HG03025 (cell line): ENCODE measurements around the gene ZNF683.
"Not testable (repeated sequence)": the region's sequence is repeated elsewhere in the genome, so short reads cannot be mapped to it uniquely, and the experiment has no call there.

Experiments
- ATAC-seq: cut with Tn5 transposase; IDR thresholded peaks from one replicate; pipeline ENCODE4 v1.9.1; 2021; ENCODE audit warnings: mild to moderate bottlenecking, moderate library complexity; ENCODE audit not compliant: unreplicated experiment, low FRiP score

The ZNF683 gene

DNA sequence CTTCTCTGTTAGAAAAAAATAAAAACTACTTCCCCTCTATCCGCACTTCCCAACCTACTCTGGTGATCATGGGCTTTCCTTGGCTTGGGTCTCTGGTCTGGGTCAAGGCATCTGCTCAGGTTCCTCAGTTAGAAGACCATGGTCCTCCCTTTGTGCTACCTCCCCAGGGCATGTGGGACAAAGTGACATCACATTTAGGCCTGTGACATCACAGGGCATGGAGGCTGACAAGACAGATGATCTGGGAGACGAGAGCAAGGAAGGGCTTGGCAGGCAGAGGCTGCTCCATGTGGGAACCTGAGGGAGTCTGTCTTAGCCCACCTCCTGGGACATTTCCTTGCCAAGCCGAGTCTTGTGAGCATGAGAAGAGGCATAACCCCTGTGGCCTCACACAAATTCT is at the start of gene ZNF683:
ZNF683 (minus strand) TSS at position 140 of the 400 bp plus-strand sequence. CDS start 4,179 bp downstream, outside the sequence.
- ATAC-seq: not testable (repeated sequence)

DNA sequence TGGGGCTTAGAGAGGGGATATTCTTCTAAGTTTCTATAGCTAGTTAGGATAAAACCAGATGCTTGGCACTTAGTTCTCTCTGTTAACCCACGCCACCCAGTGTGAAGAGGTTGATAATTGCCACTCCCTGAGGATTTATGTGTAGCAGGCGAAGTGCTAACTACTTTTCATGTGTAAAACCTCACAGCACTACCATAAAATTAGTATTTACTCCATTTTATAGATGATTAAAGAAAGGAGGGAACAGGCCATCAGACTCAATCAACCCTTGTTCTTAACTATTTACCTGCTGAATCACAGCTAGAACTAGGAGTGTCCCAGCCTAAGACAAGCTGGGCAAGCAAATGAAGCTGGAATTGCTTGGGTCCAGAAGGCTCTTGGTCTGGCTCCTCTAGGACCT is 46.9 kb upstream of the ZNF683 start:
- no peak for ATAC-seq

DNA sequence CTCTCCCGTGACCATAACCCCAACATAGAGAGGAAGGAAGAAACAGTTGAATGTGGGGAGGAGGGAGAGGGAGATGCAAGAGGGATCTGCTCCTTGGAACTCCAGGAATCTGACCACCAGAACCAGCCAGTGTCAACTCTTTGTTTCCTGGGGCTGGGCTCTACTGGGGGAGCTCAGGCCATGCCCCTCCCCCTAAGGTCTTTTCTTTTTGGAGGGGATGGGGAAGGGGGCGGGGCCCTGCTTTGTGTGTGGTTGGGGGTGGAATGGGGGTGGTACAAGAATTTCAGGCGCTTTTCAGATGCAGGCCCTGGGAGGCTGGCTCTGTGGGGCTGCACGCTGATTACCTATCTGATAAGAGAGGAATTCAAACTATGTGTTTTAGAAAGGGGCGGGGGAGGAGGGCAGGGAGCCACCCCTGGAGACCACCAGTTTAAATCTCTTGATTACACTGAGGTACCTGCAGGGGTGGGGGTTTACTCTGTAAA is 46.4 kb upstream of the ZNF683 start:
- no peak for ATAC-seq

DNA sequence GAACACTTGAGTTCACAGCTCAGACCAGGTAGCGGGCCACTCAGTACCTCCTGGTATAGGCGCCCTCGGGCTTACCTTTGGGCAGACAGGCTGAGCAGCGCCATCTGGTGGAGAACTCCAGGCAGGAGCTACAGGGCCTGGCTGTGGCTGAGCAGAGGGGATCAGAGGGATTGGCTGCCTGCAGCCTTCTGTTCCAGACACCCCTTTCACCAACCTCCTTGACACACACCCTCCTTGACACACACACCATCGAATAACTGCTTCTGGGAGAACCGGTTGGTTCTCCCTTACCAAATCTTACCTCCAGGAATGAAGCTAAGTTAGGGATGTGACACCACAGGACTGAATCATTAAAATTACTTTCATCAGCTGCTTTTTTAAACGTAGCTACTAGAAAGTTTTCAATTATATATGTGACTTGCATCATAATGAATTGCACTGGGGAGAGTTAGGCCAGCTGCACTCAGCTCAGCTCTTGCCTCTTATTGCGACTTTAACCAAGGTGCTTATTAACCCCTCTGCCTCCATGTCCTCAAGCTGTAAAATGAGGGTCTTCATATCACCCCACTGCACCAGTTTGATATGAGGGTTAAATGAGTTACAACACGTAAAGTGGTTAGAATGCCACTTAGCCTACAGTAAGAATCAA is 44.7 kb upstream of the ZNF683 start:
- no peak for ATAC-seq

DNA sequence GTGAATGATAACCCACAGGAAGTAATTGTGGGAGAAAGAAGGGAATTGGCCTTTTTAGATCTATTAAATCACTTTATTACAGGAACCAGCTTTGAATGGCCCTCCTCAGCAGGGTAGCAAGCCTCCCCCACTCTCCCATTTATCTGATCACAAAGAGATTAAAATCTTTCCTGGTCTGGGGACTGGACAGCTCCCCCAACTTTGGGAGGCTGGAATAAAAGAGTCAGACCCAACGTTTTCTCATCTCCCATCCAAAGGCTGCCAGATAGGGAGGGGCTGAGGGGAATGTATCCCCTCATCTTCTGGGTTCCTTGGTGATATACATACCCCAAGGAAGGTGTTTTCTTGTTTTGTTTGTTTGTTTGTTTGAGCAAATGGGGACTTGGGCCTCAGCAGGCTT is 40.5 kb upstream of the ZNF683 start:
- no peak for ATAC-seq

DNA sequence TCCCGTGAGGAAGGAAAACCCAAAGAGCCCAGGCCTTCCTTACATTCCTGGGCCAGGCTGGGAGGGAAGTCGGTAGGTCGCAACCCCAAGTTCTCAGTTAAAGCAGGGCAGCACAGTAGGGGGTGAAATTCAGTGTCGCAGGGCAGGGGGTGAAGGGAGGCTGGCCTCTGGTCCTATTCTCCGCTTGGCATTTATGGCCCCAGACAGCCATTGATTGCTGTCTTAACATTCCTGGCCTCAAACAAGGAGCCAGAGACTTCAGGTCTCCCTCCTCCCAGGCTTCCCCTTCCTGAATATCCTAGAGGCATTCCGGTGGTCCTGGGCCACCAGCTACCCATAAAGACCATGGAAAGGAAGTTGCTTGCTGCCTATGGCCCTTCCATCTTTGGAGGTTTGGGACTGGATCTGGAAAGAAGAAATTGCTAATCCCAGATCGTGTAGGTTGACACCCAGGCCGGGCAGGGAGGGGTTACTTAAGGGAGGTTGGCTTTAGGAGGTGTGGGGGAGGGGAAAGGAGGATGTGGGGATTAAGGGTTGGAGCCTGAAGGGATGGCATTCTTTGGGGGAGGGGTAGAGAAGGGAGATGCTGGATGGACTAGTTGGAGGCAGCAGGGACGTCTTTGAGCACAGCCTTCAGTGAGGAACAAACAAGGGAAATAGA is 39.8 kb upstream of the ZNF683 start:
- ATAC-seq: no peak

DNA sequence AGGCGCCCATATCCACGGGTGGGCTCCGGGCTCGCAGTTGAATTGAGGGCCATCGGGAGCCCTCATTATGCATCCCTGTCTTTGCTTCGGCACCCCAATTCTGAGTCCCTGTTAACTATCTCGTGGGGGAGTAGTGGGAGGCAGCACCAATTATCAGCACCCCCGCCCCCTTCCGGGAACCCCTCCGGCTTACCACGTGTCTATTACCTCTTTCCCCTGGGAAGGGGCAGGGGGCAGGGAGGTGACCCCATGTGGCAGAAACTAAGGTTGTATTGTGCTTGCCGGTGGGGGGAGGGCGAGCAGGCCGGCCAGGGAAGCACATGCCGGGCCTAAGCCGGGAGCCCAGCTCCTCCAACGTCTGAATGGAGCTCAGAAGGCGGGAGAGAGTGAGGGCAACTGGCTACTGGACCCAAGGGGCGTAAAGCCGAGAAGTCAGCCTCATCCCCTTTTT is 39.1 kb upstream of the ZNF683 start:
- no peak for ATAC-seq

DNA sequence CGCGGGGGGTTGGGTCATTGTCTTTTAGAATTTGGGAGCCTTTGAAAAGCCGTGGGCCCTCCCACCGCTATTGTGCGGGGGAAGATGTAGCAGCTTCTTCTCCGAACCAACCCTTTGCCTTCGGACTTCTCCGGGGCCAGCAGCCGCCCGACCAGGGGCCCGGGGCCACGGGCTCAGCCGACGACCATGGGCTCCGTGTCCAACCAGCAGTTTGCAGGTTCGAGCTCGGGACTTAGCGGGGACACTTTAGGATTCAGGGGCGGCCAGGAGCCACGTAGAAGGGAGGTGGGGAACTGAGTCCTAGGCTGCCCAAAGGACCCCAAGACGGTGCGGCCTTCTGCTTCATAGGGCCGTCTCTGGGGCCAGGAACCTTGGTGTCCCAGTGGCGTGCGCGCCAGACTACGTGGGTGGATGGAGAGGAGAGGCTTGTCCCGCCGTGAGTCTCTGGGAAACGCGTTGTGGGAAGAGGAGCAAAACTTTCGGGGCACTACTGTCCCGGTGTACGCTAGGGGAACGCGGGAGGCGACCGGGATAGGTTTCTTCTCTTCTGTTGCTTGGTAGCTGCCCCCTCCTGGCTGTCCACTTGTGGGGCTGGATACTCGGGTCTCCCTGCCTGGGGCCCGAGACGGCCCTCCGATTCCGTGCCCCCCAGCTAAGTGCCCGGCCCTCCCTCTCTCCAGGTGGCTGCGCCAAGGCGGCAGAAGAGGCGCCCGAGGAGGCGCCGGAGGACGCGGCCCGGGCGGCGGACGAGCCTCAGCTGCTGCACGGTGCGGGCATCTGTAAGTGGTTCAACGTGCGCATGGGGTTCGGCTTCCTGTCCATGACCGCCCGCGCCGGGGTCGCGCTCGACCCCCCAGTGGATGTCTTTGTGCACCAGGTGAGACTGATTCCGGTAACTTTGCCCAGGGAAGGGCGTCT is 38.4 kb upstream of the ZNF683 start, which contains the start of gene LIN28A:
LIN28A (plus strand) TSS at position 112 of the 918 bp plus-strand sequence; CDS start at position 187, 75 bp downstream.
- ATAC-seq: no peak

DNA sequence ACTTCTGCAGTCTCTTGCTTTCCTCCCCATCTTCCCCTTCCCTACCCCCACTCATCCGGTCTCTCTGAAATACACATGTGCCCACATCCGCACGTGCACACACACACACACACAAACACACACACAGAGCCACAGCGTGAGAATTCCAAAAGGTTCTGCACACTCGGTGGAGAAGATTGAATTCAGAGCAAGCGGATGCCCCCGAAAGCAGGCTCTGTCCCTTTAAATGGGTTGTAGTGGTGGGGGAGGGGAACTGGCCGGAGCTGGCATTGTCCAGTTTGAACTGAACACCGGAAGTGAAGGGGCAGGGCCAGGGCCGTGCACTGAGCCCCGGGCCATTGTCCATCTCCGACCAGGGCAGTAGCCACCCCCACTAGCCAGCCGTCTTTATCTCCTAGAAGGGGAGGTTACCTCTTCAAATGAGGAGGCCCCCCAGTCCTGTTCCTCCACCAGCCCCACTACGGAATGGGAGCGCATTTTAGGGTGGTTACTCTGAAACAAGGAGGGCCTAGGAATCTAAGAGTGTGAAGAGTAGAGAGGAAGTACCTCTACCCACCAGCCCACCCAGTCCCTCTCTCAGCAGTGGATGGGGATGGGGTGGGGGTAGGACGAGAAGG is 36.7 kb upstream of the ZNF683 start:
- ATAC-seq: no peak

DNA sequence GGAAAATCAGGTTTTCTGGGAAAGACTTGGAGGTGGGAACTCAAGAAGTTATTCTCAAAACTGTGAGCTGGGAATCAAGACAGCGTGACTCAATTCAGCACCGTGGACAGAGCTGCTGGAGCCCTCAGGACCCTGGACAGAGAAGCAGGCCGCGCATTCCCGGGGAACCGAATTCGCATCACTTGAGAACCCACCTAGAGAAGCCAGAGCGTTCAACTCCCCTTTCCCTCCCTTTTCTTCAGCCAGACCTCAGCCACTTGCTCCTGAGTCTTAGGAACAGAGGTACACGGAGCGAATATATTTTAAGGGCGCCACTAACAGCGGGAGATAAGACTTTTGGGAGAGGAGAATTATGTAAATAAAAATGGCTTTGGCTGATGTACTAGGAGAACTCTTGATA is 36.1 kb upstream of the ZNF683 start:
- ATAC-seq: no peak

DNA sequence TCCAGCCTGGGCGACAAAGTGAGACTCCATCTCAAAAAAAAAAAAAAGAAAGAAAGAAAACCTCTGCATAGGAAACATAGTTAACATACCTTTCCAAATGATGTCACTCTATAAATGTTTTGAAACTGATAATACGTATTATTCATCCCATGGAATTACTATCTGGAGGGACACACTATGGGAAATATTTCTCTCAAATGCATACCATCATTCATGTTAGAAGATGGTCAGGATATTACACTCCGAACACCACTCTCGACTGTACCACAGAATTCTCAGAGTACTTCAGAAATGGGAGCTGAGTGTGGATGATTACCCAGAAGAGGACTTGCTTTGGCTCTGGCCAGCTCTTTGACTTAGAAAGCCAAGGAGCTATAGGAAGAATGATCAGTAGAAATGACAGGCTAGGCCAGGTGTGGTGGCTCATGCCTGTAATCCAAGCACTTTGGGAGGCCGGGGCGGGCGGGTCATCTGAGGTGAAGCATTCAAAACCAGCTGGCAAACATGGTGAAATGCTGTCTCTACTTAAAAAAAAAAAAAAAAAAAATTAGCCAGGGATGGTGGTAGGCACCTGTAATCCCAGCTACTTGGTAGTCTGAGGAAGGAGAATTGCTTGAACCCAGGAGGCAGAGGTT is 32.8 kb upstream of the ZNF683 start:
- ATAC-seq: no peak

DNA sequence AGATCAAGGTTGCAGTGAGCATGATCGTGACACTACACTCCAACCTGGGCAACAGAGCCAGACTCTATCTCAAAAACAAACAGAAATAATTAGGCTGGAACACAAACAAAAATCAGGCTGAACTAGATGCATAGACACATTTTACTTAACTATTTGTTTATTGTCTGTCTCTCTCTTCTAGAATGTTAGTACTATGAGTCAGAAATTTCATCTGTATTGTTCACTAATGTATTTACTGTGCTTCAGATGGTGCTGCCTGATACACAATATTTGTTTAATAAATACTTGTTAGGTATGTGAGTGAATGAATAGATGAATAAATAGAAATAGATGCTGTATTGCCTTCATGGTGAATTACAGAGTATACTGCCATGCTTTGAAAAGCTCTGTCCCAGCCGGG is 32.1 kb upstream of the ZNF683 start:
- ATAC-seq: no peak

DNA sequence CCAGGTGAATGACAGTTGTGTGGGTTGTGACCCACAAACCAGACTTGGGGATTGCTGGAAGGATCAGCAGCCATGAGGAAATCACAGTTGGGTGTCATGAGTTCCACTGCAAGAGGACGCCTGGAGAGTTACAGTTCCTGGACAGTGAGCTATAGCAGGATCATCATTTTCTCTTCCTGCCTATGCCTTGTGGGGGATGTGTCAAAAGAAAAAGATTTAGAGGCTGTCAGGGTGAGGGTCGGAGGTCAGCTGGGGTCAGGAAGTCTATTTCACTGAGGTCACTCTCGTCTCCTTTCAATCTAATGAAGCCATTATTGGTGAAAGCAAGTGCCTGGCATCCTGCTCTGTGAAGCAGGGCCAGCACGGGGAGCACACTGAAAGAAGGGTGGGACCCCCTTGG is 31.1 kb upstream of the ZNF683 start:
- no peak for ATAC-seq

DNA sequence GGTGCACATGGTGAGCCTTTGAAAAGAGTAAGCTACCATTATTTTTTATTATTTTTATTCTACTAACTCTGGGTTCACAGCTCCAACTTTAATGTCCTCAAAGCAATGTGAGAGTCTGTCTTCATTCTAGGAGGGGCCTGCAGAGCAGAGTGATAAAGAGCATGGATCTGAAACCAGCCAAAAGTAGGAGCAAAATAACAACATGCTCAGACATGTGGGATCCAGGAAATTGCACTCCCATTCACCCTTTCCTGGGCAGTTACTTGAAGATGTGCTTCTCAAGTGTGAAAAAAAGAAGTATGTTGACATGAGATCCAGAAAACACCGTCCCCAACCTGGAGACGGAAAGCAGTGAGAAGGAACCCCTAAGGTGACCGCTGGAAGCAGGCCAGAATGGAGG is 29.3 kb upstream of the ZNF683 start:
- no peak for ATAC-seq

DNA sequence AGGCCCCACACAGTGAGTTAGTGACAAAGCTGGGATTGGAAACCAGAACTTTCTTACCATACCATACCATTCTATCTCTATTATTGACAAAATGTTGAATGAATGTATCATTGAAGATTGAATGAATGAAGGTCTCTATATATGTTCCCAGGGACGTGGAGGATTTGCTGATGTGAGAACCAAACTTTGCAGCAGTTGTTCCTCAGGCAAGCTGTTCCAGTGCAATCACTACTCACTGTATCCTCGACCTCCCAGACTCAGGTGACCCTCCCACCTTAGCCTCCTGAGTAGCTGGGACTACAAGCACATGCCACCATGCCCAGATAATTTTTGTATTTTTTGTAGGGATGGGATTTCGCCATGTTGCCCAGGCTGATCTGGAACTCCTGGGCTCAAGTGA is 26.5 kb upstream of the ZNF683 start:
- no peak for ATAC-seq

DNA sequence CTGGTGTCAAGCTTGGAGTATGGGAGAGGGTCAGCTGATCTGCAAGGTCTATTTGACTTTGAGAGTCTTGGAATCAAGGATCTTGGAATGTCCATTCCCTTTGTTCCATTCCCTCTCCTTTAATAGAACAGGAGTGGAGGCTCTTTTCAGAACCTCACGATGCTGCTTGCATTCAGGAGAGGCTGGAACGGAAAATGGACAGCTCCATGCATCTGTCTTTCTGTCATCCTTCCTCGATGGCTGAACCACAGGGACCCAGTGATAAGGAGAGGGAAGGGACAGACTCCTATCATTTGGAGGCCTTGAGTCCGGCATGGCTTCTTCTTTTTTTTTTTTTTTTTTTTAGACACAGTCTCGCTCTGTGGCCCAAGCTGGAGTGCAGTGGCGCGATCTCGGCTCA is 23.2 kb upstream of the ZNF683 start:
- no peak for ATAC-seq

DNA sequence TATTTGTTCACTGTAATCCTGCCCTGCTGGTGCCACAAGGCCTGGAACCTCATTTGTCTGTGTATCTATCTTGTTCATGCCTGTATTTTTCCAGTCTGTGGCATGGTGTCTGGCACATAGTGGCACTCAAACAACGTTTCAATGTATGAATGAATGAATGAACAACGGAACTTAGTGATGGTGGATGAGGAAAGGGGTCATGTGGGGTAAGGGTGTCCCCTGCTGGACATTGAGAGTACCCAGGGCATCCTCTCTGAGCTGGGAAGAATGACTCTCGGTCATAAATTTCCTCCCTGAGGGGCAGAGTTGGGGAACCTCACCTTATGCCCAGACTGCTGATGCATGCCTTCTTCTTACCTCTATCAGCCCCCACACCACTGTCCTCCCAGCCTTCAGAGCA is 18.9 kb upstream of the ZNF683 start:
- no peak for ATAC-seq

DNA sequence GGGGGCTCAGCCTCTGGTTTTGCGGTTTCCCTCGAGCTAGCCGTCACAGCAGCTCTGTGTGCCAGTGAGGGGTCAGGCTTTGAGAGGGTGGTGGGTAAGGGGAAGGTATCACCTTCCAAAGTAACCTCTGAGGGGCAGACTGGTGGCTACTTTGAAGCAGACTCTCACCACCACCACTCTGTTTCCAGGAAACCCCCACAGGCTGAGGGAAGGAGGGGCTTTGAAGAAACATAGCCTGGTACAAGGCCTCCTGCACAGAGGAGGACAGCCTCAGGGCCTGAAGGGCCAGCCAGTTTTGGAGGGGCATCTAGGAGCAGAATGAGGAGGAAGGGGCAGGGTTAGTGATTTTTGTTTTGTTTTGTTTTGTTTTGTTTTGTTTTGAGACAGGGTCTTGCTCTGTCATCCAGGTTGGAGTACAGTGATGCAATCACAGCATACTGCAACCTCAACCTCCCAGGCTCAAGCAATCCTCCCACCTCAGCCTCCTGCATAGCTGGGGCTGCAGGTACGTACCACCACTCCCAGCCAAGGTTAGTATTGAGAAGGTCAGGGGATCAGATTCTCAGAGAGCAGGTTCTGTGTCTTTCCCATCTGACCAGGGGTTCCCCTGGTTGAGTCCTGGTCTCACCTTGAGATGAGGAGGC is 17.2 kb upstream of the ZNF683 start:
- ATAC-seq: no peak

DNA sequence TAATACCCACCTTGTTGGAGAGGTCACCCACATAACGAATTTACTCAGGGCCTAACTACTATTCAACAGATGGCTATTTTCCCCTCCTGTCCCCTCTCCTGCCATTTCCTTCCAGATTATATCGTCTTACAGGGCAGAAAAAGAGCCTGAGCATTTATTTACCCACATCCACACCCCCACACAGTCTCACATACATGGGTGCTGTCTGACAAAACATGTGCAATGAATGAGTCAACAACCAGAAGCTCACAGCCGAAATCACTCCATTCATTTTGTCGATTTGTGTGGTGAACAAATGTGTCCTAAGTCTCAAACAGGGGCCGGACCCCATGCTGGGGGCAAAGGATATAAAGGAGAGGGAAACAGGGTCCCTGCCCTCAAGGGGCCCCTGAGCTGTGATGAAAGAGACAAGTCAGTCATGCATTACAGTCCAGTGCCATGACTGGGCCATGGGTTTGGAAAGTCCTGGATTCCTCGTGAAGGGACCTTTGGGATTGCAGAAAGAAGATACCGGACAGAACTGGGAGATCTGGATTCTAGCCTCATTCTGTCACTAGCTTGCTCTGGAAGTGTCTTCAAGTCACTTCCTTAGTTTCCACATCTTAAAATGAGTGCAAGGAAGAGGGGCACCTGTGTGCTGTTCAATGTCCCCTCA is 16.4 kb upstream of the ZNF683 start:
- no peak for ATAC-seq
